Measurements from ENCODE around the gene FHOD1. TPM values are rescaled to one million over a fixed set of nuclear protein-coding genes. Genes with fewer than 3 reads are reported as not detected.

The FHOD1 gene
- total and polyA plus RNA-seq, 9 of the 15 experiments (the other 6 are each of a cell fraction or from before 2014, with no cell fraction given) = 18.7 to 126 (median 32.3) TPM

DNA sequence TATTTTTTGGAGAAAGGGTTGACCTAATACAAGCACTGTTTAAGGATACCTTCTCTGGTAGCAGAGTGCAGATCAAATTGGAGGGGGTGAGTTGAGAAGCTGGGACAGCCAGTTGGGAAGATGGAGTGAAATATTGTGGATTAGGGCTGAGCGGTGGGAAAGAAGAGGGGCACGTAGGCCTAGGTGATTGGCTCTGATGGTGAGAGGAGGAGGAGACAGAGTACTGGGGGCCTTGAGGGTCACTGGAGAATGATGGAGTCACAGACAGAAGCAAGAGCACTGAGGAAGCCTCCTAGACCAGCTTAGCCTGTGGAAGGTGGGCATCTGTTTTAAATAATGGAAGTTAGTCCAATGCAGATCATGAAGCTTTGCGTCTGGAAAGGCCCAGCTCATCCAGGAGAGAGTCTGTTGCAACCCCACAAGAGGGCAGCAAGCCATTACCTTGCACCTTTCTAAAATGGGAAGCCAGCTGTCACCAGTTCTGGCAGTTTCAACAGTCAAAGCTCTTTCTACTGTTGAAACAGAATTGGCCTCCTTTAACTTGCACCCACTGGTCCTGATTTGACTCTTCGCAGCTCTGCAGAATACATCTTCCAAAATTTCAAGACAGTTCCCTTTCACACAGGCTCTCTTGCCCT lies 13.3 kb upstream of the FHOD1 start (continued):
- TF ChIP-seq ZFX (CRISPR knock-in tag; IDR thresholded peaks at IDR 0.05) (peak; percentile 41; the same call in 1 of the 2 replicates), CXXC5 (CRISPR knock-in tag; IDR thresholded peaks at IDR 0.05) (no peak), TCF3 (CRISPR knock-in tag; IDR thresholded peaks at IDR 0.05) (no peak), SOX6 (IDR thresholded peaks at IDR 0.05) (peak; percentile 35; the same call in 1 of the 2 replicates), NELFE (IDR thresholded peaks at IDR 0.05; ENCODE audit: insufficient read depth, insufficient read length) (no peak), TAF1 (IDR thresholded peaks at IDR 0.05; ENCODE audit: control insufficient read depth, extremely low read depth, insufficient read depth, low read length, severe bottlenecking) (no peak), NFXL1 (CRISPR knock-in tag; IDR thresholded peaks at IDR 0.05) (no peak), ATF1 (CRISPR knock-in tag; IDR thresholded peaks at IDR 0.05) (no peak), ATF1 (tag; IDR thresholded peaks at IDR 0.05) (no peak), LARP7 (IDR thresholded peaks at IDR 0.05) (no peak)
- TF ChIP-seq, protein P1, sequence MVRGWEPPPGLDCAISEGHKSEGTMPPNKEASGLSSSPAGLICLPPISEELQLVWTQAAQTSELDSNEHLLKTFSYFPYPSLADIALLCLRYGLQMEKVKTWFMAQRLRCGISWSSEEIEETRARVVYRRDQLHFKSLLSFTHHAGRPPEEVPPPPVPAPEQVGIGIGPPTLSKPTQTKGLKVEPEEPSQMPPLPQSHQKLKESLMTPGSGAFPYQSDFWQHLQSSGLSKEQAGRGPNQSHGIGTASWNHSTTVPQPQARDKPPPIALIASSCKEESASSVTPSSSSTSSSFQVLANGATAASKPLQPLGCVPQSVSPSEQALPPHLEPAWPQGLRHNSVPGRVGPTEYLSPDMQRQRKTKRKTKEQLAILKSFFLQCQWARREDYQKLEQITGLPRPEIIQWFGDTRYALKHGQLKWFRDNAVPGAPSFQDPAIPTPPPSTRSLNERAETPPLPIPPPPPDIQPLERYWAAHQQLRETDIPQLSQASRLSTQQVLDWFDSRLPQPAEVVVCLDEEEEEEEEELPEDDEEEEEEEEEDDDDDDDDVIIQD (CRISPR knock-in tag; IDR thresholded peaks at IDR 0.05) = no peak
- TF ChIP-seq, protein P2, sequence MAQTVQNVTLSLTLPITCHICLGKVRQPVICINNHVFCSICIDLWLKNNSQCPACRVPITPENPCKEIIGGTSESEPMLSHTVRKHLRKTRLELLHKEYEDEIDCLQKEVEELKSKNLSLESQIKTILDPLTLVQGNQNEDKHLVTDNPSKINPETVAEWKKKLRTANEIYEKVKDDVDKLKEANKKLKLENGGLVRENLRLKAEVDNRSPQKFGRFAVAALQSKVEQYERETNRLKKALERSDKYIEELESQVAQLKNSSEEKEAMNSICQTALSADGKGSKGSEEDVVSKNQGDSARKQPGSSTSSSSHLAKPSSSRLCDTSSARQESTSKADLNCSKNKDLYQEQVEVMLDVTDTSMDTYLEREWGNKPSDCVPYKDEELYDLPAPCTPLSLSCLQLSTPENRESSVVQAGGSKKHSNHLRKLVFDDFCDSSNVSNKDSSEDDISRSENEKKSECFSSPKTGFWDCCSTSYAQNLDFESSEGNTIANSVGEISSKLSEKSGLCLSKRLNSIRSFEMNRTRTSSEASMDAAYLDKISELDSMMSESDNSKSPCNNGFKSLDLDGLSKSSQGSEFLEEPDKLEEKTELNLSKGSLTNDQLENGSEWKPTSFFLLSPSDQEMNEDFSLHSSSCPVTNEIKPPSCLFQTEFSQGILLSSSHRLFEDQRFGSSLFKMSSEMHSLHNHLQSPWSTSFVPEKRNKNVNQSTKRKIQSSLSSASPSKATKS (CRISPR knock-in tag; IDR thresholded peaks at IDR 0.05) = no peak
- TF ChIP-seq, protein P3, sequence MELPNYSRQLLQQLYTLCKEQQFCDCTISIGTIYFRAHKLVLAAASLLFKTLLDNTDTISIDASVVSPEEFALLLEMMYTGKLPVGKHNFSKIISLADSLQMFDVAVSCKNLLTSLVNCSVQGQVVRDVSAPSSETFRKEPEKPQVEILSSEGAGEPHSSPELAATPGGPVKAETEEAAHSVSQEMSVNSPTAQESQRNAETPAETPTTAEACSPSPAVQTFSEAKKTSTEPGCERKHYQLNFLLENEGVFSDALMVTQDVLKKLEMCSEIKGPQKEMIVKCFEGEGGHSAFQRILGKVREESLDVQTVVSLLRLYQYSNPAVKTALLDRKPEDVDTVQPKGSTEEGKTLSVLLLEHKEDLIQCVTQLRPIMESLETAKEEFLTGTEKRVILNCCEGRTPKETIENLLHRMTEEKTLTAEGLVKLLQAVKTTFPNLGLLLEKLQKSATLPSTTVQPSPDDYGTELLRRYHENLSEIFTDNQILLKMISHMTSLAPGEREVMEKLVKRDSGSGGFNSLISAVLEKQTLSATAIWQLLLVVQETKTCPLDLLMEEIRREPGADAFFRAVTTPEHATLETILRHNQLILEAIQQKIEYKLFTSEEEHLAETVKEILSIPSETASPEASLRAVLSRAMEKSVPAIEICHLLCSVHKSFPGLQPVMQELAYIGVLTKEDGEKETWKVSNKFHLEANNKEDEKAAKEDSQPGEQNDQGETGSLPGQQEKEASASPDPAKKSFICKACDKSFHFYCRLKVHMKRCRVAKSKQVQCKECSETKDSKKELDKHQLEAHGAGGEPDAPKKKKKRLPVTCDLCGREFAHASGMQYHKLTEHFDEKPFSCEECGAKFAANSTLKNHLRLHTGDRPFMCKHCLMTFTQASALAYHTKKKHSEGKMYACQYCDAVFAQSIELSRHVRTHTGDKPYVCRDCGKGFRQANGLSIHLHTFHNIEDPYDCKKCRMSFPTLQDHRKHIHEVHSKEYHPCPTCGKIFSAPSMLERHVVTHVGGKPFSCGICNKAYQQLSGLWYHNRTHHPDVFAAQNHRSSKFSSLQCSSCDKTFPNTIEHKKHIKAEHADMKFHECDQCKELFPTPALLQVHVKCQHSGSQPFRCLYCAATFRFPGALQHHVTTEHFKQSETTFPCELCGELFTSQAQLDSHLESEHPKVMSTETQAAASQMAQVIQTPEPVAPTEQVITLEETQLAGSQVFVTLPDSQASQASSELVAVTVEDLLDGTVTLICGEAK (IDR thresholded peaks at IDR 0.05) = no peak
- TF ChIP-seq, protein P3 (CRISPR knock-in tag; IDR thresholded peaks at IDR 0.05) = no peak

Measured in K562 (cell line).